HG02852 (cell line): ENCODE data around the gene ZNF248.
"Not testable (repeated sequence)": the region's sequence is repeated elsewhere in the genome, so short reads cannot be mapped to it uniquely, and the experiment has no call there.

ENCODE experiments used
- ATAC-seq: cut with Tn5 transposase; IDR thresholded peaks from one replicate; pipeline ENCODE4 v1.9.1; 2021; ENCODE audit warnings: mild to moderate bottlenecking, moderate library complexity; ENCODE audit not compliant: unreplicated experiment

The ZNF248 gene

DNA sequence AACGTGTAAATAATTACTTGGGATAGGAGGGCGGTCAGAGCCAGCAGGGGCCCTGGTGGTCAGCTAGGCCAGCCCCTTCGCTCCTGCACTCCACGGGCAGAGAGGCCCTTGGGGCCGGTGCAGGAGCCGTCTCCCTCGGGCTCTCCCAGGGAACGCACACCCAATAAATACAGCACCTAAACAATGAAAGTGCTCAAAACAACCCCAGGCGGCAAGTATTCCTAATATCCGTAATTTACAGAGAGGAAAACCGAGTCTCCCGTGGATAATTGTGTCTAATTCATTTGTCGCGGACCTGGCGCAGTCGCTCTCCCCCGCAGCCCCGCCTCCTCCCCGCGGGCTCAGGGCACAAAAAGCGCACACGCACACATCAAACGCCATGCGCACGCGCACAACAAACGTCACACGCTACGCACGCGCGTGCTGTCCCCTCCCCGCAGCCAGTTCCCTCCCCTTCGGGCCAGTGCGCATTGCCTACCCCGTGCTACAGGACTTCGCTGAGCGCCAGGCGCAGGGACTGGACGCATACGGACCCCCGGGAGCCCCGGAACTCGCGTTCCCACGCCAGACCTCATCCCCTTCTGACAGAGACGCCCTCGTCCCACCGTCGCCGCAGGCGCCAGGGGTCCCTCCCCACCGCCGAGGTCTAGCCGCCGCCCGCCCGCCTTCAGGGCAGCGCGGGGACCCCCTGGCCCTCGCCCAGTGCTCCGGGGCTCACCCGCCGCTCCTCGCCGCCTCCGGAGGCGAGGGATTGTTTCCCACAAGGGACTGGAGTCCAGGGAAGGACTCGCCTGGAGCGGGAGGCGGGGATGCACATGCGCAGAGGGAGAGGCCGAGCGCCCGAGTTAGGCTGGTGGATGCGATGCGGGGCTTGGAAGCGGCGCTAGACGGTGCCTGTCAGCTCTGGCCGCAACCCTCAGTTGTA, at the start of gene ZNF248:
ZNF248 (minus strand) TSS at position 324 of the 925 bp plus-strand sequence. CDS start 1,300 bp downstream, outside the sequence.
- ATAC-seq, result peak; percentile 93

- ATAC-seq, result no peak
Observed at GRCh38 chr10:37906382-37906781, 49.0 kb upstream of the ZNF248 start.

DNA sequence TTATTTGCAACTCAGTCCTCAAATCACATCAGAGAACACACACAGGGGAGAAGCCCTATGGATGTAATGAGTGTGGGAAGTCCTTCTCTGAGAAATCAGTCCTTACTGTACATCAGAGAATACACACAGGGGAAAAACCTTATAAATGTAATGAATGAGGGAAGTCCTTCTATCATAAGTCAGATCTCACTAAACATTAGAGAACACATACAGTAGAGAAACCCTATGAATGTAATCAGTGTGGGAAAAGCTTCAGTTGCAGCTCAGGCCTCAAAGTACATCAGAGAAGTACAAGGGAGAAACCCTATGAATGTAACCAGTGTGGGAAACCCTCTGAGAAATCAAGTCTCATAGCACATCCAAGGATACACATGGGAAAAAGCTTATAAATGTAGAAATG, 39.0 kb upstream of the ZNF248 start:
- no peak for ATAC-seq

GRCh38 chr10:37895674-37896073, 38.3 kb upstream of the ZNF248 start:
- no peak for ATAC-seq

DNA sequence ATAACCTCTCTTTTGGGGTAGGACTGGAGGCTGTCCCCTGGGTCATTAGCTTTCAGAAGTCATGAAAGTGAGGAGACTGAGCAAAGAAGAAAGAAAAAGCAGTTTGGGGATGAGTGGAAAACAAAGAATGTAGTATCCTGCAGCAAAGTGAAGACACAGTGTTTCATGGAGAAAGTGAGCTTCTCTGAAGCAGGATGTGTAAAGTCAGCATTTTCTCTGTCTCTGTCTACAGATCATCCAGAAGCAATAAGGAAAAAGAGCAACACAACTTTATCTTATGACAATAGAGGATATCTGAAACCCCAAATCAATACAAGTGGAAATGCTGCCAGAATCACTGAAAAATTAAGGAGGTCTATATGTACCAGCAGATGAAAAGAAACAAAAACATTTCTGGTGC, 28.4 kb upstream of the ZNF248 start:
- no peak for ATAC-seq

- no peak for ATAC-seq
Observed at GRCh38 chr10:37872955-37873354, 15.5 kb upstream of the ZNF248 start.

- no peak for ATAC-seq
Observed at GRCh38 chr10:37872283-37872682, 14.9 kb upstream of the ZNF248 start.

- ATAC-seq, result no peak
Observed at GRCh38 chr10:37871568-37872251, 14.3 kb upstream of the ZNF248 start.

DNA sequence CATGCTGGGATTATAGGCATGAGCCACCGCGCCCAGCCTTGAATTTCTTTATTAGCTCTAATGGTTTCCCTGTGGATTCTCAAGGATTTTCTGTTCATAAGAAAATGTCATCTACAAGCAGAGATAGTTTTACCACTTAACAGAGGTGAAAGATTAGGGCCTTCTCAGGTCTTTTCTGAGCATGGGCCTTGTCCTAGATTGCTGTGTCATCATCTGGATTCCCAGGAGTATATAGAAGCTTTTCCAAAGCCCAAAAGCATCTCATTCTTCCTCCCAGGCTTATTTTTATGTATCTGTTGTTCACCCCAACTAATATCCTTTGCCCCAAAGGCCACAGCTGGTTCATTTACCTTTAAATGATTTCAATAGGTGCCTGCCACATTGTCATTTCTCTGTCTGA, 13.7 kb upstream of the ZNF248 start:
- ATAC-seq, result no peak

DNA sequence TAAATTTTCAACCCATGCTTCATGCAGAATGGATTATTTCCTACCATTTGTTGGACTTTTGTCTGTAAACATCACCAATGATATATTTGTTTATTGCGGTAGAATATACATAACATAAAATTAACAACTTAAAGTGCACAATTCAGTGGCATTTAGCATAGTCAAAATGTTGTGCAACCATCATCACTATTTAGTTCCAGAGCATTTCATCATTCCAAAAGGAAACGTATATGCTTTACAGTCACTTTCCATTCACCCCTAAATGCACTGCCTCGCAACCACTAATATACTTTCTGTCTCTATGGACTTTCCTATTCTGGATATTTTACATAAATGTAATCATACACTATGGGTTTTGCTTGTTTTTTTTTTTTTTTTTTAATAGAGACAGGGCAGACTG, 11.4 kb upstream of the ZNF248 start:
- ATAC-seq, result no peak

DNA sequence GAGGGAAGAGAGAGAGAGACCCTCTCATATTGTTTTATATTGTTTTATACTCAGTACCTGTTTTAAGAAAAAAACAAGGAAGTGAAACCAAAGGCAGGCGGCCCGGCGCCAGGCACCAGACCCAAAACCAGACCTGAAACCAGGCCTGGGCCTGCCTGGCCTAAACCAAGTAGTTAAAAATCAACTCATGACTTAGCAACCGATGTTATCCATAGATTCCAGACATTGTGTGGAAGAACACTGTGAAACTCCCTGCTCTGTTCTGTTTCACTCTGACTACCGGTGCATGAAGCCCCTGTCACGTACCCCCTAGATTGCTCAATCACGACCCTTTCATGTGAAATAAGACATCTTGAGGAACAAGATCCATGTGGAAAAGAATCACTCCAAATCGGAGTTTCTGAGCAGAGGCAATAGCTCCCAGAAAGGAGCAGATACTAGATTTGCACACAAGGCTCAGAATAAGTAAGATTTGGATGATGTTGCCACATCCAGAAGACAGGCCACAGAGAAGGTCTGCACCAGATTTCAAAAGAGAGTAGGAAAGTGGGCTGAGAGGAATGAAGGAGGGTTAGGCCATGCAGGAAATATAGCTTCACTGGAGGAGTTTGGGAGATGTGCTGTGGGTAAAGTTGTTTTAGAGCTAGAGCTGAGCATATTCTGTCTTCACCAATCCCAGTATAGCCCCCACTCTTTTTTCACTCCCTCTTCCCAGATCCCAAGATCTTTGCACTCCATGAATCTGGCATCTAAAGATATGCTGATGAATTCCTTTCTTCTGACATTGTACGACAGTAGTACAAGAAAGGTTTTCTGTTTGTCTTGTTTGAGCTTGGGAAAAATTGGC, 8.8 kb upstream of the ZNF248 start:
- no peak for ATAC-seq

DNA sequence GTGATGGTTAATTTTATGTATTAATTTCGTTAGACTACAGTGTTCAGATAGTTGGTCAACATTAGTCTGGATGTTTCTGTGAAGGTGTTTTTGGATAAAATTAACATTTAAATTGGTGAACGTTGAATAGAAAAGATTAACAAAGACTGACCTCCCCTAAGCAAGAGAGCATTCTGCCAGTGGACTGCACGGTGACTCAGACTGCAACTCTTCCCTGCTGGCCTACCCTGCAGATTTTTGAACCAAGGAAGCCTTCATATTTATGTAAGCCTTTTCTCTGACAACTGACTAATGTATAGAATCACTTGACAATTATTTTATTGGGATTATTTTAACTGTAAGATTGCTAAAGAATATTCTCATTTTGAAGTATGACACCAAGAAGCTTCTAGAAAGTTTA, 7.9 kb upstream of the ZNF248 start:
- ATAC-seq, result no peak

DNA sequence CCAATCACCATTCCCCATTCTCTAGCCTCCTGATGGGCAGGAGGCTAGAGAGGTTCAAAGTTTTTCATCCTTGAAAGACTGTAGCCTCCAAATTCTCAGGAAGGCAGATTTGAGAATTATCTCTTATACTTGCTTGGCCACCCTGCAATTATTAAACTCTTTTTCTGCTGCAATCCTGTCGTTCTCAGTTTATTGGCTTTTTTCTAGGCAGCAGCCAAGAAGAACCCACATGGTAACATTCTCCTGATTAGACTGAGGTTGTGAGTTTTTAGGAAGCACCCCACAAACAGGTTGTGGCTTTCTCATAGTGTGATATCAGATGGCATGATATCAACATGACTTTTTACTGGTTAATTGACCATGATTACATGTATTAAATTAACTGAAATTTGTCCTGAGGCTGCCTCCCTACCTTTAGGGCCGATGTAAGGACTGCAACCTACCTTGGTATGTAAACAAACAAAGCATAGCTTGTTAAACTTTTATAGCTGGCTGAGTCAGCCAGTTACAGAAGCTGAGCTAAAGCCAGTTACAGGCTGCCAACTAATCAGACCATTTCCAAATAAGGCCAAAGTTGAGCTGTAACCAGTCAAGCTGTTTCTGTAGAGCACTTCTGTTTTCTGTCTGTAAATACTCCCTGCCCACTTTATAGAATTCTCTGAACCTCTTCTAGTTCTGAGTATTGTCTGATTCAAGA, 3.2 kb upstream of the ZNF248 start:
- ATAC-seq, result no peak

GRCh38 chr10:37859270-37859669, 1.9 kb upstream of the ZNF248 start:
- ATAC-seq, result not testable (repeated sequence)

DNA sequence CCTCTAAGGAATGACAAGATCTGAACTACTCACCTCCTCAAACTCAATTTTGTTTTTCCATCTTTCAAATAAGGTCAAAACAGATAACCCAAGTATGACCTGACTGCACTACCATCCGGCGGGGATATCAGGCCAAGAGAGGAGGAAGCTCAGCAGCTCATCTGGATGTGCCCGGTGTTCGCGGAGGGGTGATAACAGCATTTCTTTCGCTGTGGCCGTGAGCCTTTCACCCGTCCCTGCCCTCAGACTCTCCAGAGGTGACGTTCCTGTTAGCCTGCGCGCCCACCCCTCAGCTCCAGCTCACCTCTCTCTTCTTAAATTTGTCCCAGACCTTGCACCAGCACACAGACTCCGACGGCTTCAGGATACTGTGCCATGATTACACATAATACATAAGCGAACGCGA, 526 bp downstream of the ZNF248 start:
- ATAC-seq, result peak; percentile 9

DNA sequence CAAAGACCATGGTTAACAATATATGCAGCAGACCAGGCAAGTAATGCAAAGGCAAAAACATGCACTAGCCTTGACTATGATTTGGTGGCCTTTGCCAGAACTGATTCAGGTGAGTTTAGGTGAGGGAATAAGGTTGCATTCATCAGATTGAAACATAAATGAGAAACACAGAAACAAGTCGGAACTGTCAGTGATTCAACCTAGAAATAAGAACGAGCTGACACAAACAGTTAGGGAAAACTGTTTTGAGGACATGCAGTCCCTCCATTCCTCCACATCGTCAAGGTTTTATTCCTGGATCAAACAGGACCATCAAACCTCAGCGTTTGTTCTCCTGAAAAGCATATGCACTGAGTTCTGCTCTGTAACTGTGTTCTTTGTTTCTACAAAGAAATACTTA, 1.8 kb downstream of the ZNF248 start:
- ATAC-seq, result no peak

- ATAC-seq, result no peak
Observed at GRCh38 chr10:37854626-37855025, 2.8 kb downstream of the ZNF248 start.

DNA sequence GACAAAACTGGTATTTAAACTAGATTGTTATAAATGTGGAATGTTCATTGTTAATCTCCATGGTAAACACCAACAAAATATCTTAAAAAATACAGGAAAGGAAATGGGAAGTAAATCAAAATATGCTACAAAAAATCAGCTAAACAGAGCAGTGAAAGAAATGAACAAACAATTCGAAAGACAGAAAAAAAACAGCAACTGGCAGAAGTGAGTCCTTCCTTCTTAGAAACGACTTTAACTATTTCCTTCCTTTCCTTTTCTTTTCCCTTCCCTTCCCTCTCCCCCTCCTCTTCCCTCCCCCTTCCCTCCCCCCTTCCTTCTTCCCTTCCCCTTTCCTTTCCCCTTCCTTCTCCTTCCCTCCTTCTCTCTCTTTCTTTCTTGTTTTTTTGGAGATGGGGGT, 12.8 kb downstream of the ZNF248 start:
- ATAC-seq, result no peak

- ATAC-seq, result no peak
Observed at GRCh38 chr10:37839243-37839642, 18.2 kb downstream of the ZNF248 start.

DNA sequence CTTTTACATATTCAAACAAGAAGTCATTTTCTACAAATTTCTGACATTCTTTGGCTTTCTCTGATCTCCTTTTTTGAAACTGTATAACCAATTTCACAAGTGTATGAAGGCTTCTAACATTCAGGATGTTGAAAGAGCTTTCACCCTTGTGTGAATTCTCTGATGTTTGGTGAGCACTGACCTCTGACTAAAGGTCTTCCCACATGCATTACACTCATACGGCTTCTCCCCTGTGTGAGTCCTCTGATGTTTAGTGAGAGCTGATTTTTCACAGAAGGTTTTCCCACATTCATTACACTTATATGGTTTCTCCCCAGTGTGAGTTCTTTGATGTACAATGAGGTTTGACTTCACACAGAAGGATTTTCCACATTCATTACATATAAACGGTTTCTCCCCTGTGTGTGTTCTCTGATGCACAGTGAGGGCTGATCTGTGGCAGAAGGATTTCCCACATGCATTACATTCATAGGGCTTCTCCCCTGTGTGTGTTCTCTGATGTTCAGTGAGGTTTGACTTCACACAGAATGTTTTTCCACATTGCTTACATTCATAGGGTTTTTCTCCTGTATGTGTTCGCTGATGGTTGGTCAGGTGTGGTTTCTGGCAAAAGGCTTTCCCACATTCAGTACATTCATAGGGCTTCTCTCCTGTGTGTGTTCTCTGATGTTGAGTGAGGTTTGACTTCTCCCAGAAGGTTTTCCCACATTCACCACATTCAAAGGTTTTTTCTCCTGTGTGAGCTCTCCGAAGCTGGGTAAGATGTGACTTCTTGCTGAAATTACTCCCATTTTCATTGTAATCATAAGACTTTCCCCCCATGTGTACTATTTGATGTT, 25.7 kb downstream of the ZNF248 start:
- no peak for ATAC-seq
